SK-N-SH treated with all-trans-retinoic acid at 6 μM for 48 hours (cell line): ENCODE measurements around the gene NGEF.

ENCODE experiments used
- ARNTL ChIP-seq: fragments of 450-650 bp; formaldehyde crosslinking; IDR thresholded peaks from 2 replicates; pipeline ENCODE4 v1.5.0; 2020; ENCODE audit warnings: low read depth, mild to moderate bottlenecking, moderate library complexity, borderline replicate concordance
- BACH2 ChIP-seq: fragments of 250-450 bp; sonication (Bioruptor Pico); IDR thresholded peaks from 2 replicates; pipeline ENCODE4 v1.9.0; 2021; ENCODE audit warnings: mild to moderate bottlenecking, borderline replicate concordance
- CSDC2 ChIP-seq: fragments of 250-450 bp; sonication (Bioruptor Pico); IDR thresholded peaks from 2 replicates; pipeline ENCODE4 v1.5.0; 2020; ENCODE audit warnings: mild to moderate bottlenecking, moderate library complexity
- ESRRG ChIP-seq: fragments of 250-450 bp; sonication (Bioruptor Pico); IDR thresholded peaks from 2 replicates; pipeline ENCODE4 v1.6.1; 2021; ENCODE audit warnings: mild to moderate bottlenecking
- GLIS3 ChIP-seq: fragments of 250-450 bp; sonication (Bioruptor Pico); IDR thresholded peaks from 2 replicates; pipeline ENCODE4 v1.5.0; 2020; ENCODE audit warnings: mild to moderate bottlenecking, moderate library complexity
- RARB ChIP-seq: fragments of 250-450 bp; sonication (Bioruptor Pico); IDR thresholded peaks from 2 replicates; pipeline ENCODE4 v1.8.0; 2021; ENCODE audit warnings: mild to moderate bottlenecking, moderate library complexity
- ZFP3 ChIP-seq: fragments of 250-450 bp; sonication (Bioruptor Pico); IDR thresholded peaks from 2 replicates; pipeline ENCODE4 v1.5.0; 2020; ENCODE audit warnings: mild to moderate bottlenecking, moderate library complexity
- ZFP30 ChIP-seq: fragments of 450-650 bp; formaldehyde crosslinking; IDR thresholded peaks from 2 replicates; pipeline ENCODE4 v1.5.0; 2022; ENCODE audit warnings: mild to moderate bottlenecking, moderate library complexity
- ZNF70 ChIP-seq: fragments of 450-650 bp; formaldehyde crosslinking; IDR thresholded peaks from 2 replicates; pipeline ENCODE4 v1.5.0; 2020; ENCODE audit warnings: mild to moderate bottlenecking, moderate library complexity
- TF ChIP-seq, protein P1 (sequence below): fragments of 250-450 bp; sonication (Bioruptor Pico); IDR thresholded peaks from 2 replicates; pipeline ENCODE4 v1.5.1; 2020; ENCODE audit warnings: low read depth, mild to moderate bottlenecking, moderate library complexity
- TF ChIP-seq, protein P2 (sequence below): fragments of 250-450 bp; sonication (Bioruptor Pico); IDR thresholded peaks from 2 replicates; pipeline ENCODE4 v1.5.0; 2020; ENCODE audit warnings: mild to moderate bottlenecking, moderate library complexity
- TF ChIP-seq, protein P3 (sequence below): fragments of 250-450 bp; sonication (Bioruptor Pico); IDR thresholded peaks from 2 replicates; pipeline ENCODE4 v1.8.0; 2020; ENCODE audit warnings: mild to moderate bottlenecking, moderate library complexity, borderline replicate concordance

DNA sequence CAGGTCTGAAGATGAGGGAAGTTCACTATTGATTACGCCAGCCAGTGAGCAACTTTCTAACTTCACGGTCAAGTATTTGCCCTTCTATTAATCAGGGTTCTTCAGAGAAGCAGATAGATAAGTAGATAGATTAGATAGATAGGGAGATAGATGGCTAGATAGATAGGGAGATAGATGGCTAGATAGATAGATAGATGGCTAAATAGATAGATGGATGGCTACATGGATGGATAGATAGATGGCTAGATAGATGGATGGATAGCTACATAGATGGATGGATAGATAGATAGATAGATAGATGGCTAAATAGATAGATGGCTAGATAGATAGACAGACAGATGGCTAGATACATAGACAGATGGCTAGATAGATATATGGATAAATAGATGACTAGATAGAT is 42.3 kb upstream of the NGEF start:
- TF ChIP-seq BACH2, result no peak
- no peak for TF ChIP-seq ZNF70 (CRISPR knock-in tag)
- TF ChIP-seq, protein P1, sequence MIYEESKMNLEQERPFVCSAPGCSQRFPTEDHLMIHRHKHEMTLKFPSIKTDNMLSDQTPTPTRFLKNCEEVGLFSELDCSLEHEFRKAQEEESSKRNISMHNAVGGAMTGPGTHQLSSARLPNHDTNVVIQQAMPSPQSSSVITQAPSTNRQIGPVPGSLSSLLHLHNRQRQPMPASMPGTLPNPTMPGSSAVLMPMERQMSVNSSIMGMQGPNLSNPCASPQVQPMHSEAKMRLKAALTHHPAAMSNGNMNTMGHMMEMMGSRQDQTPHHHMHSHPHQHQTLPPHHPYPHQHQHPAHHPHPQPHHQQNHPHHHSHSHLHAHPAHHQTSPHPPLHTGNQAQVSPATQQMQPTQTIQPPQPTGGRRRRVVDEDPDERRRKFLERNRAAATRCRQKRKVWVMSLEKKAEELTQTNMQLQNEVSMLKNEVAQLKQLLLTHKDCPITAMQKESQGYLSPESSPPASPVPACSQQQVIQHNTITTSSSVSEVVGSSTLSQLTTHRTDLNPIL (CRISPR knock-in tag), result no peak
- no peak for TF ChIP-seq ARNTL
- no peak for TF ChIP-seq ZFP3 (CRISPR knock-in tag)
- no peak for TF ChIP-seq CSDC2 (CRISPR knock-in tag)
- TF ChIP-seq, protein P2, sequence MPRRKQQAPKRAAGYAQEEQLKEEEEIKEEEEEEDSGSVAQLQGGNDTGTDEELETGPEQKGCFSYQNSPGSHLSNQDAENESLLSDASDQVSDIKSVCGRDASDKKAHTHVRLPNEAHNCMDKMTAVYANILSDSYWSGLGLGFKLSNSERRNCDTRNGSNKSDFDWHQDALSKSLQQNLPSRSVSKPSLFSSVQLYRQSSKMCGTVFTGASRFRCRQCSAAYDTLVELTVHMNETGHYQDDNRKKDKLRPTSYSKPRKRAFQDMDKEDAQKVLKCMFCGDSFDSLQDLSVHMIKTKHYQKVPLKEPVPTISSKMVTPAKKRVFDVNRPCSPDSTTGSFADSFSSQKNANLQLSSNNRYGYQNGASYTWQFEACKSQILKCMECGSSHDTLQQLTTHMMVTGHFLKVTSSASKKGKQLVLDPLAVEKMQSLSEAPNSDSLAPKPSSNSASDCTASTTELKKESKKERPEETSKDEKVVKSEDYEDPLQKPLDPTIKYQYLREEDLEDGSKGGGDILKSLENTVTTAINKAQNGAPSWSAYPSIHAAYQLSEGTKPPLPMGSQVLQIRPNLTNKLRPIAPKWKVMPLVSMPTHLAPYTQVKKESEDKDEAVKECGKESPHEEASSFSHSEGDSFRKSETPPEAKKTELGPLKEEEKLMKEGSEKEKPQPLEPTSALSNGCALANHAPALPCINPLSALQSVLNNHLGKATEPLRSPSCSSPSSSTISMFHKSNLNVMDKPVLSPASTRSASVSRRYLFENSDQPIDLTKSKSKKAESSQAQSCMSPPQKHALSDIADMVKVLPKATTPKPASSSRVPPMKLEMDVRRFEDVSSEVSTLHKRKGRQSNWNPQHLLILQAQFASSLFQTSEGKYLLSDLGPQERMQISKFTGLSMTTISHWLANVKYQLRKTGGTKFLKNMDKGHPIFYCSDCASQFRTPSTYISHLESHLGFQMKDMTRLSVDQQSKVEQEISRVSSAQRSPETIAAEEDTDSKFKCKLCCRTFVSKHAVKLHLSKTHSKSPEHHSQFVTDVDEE, result no peak
- TF ChIP-seq ZFP30 (CRISPR knock-in tag), result no peak
- no peak for TF ChIP-seq ESRRG
- TF ChIP-seq, protein P3, sequence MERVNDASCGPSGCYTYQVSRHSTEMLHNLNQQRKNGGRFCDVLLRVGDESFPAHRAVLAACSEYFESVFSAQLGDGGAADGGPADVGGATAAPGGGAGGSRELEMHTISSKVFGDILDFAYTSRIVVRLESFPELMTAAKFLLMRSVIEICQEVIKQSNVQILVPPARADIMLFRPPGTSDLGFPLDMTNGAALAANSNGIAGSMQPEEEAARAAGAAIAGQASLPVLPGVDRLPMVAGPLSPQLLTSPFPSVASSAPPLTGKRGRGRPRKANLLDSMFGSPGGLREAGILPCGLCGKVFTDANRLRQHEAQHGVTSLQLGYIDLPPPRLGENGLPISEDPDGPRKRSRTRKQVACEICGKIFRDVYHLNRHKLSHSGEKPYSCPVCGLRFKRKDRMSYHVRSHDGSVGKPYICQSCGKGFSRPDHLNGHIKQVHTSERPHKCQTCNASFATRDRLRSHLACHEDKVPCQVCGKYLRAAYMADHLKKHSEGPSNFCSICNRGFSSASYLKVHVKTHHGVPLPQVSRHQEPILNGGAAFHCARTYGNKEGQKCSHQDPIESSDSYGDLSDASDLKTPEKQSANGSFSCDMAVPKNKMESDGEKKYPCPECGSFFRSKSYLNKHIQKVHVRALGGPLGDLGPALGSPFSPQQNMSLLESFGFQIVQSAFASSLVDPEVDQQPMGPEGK (CRISPR knock-in tag), result no peak
- TF ChIP-seq GLIS3 (CRISPR knock-in tag), result no peak
- TF ChIP-seq RARB (CRISPR knock-in tag), result no peak
